ENCODE data around the gene HECTD2.
"Not testable (repeated sequence)": the region's sequence is repeated elsewhere in the genome, so short reads cannot be mapped to it uniquely, and the experiment has no call there.

HECTD2 gene

GRCh38 chr10:91416339-91416855, 6.3 kb downstream of the HECTD2 start:
- H3K27ac ChIP-seq (ENCODE audit: low read length) = no peak overlapping the region
- no peaks in the 10 kb centered on the region for H3K36me3 ChIP-seq (ENCODE audit: control insufficient read depth in 1 of 2, insufficient read depth in 2 of 2, low read length in 2 of 2)
- no peak overlapping the region for H3K4me3 ChIP-seq (ENCODE audit: low read depth in 1 of 2, low read length in 2 of 2)
- H3K4me1 ChIP-seq (ENCODE audit: control insufficient read depth in 1 of 2, insufficient read depth in 2 of 2, low read length in 2 of 2) = peaks cover 3 to 13% of the 10 kb centered on the region in 2 donors
- H3K27me3 ChIP-seq (ENCODE audit: low read depth, low read length) = no peaks in the 10 kb centered on the region
- no peaks in the 10 kb centered on the region for H3K9me3 ChIP-seq (ENCODE audit: control insufficient read depth in 1 of 2, low read length in 2 of 2)

GRCh38 chr10:91418416-91418815, 8.3 kb downstream of the HECTD2 start:
- no peaks in the 10 kb centered on the region for H3K9me3 ChIP-seq (ENCODE audit: control insufficient read depth in 1 of 2, low read length in 2 of 2)
- H3K36me3 ChIP-seq (ENCODE audit: control insufficient read depth in 1 of 2, insufficient read depth in 2 of 2, low read length in 2 of 2) = no peaks in the 10 kb centered on the region
- no peaks in the 10 kb centered on the region for H3K27me3 ChIP-seq (ENCODE audit: low read depth, low read length)
- no peak overlapping the region for H3K4me3 ChIP-seq (ENCODE audit: low read depth in 1 of 2, low read length in 2 of 2)
- H3K4me1 ChIP-seq (ENCODE audit: control insufficient read depth in 1 of 2, insufficient read depth in 2 of 2, low read length in 2 of 2) = peaks cover 3 to 13% of the 10 kb centered on the region in 2 donors
- no peak overlapping the region for H3K27ac ChIP-seq (ENCODE audit: low read length)

GRCh38 chr10:91420868-91421267, 10.7 kb downstream of the HECTD2 start:
- H3K4me3 ChIP-seq (ENCODE audit: low read depth in 1 of 2, low read length in 2 of 2) = no peak overlapping the region
- no peaks in the 10 kb centered on the region for H3K9me3 ChIP-seq (ENCODE audit: control insufficient read depth in 1 of 2, low read length in 2 of 2)
- H3K27me3 ChIP-seq (ENCODE audit: low read depth, low read length) = no peaks in the 10 kb centered on the region
- H3K36me3 ChIP-seq (ENCODE audit: control insufficient read depth in 1 of 2, insufficient read depth in 2 of 2, low read length in 2 of 2) = no peaks in the 10 kb centered on the region
- H3K27ac ChIP-seq (ENCODE audit: low read length) = no peak overlapping the region
- peaks cover 3 to 7% of the 10 kb centered on the region in 2 donors for H3K4me1 ChIP-seq (ENCODE audit: control insufficient read depth in 1 of 2, insufficient read depth in 2 of 2, low read length in 2 of 2)

- Histone ChIP-seq H3K4me3 (ENCODE audit: low read depth in 1 of 2, low read length in 2 of 2) (no peak overlapping the region), H3K4me1 (ENCODE audit: control insufficient read depth in 1 of 2, insufficient read depth in 2 of 2, low read length in 2 of 2) (no peaks in the 10 kb centered on the region), H3K9me3 (ENCODE audit: control insufficient read depth in 1 of 2, low read length in 2 of 2) (no peaks in the 10 kb centered on the region), H3K36me3 (ENCODE audit: control insufficient read depth in 1 of 2, insufficient read depth in 2 of 2, low read length in 2 of 2) (no peaks in the 10 kb centered on the region), H3K27me3 (ENCODE audit: low read depth, low read length) (no peaks in the 10 kb centered on the region), H3K27ac (ENCODE audit: low read length) (no peak overlapping the region)
Observed at GRCh38 chr10:91422915-91423314, 12.8 kb downstream of the HECTD2 start.

GRCh38 chr10:91424016-91424415, 13.9 kb downstream of the HECTD2 start:
- H3K27ac ChIP-seq (ENCODE audit: low read length) = no peak overlapping the region
- H3K36me3 ChIP-seq (ENCODE audit: control insufficient read depth in 1 of 2, insufficient read depth in 2 of 2, low read length in 2 of 2) = no peaks in the 10 kb centered on the region
- H3K27me3 ChIP-seq (ENCODE audit: low read depth, low read length) = no peaks in the 10 kb centered on the region
- no peaks in the 10 kb centered on the region for H3K4me1 ChIP-seq (ENCODE audit: control insufficient read depth in 1 of 2, insufficient read depth in 2 of 2, low read length in 2 of 2)
- H3K9me3 ChIP-seq (ENCODE audit: control insufficient read depth in 1 of 2, low read length in 2 of 2) = no peaks in the 10 kb centered on the region
- no peak overlapping the region for H3K4me3 ChIP-seq (ENCODE audit: low read depth in 1 of 2, low read length in 2 of 2)

GRCh38 chr10:91432175-91432574, 22.0 kb downstream of the HECTD2 start:
- Histone ChIP-seq H3K4me3 (ENCODE audit: low read depth in 1 of 2, low read length in 2 of 2) (no peak overlapping the region), H3K27me3 (ENCODE audit: low read depth, low read length) (no peaks in the 10 kb centered on the region), H3K9me3 (ENCODE audit: control insufficient read depth in 1 of 2, low read length in 2 of 2) (no peaks in the 10 kb centered on the region), H3K27ac (ENCODE audit: low read length) (no peak overlapping the region), H3K36me3 (ENCODE audit: control insufficient read depth in 1 of 2, insufficient read depth in 2 of 2, low read length in 2 of 2) (peaks cover 6 to 8% of the 10 kb centered on the region in 2 donors), H3K4me1 (ENCODE audit: control insufficient read depth in 1 of 2, insufficient read depth in 2 of 2, low read length in 2 of 2) (no peaks in the 10 kb centered on the region)

- H3K4me3 ChIP-seq (ENCODE audit: low read depth in 1 of 2, low read length in 2 of 2) = no peak overlapping the region
- H3K9me3 ChIP-seq (ENCODE audit: control insufficient read depth in 1 of 2, low read length in 2 of 2) = no peaks in the 10 kb centered on the region
- peaks cover 6 to 8% of the 10 kb centered on the region in 2 donors for H3K36me3 ChIP-seq (ENCODE audit: control insufficient read depth in 1 of 2, insufficient read depth in 2 of 2, low read length in 2 of 2)
- H3K4me1 ChIP-seq (ENCODE audit: control insufficient read depth in 1 of 2, insufficient read depth in 2 of 2, low read length in 2 of 2) = no peaks in the 10 kb centered on the region
- H3K27ac ChIP-seq (ENCODE audit: low read length) = no peak overlapping the region
- H3K27me3 ChIP-seq (ENCODE audit: low read depth, low read length) = no peaks in the 10 kb centered on the region
Observed at GRCh38 chr10:91433620-91434019, 23.5 kb downstream of the HECTD2 start.

- H3K4me3 ChIP-seq (ENCODE audit: low read depth in 1 of 2, low read length in 2 of 2) = no peak overlapping the region
- peaks cover 6 to 8% of the 10 kb centered on the region in 2 donors for H3K36me3 ChIP-seq (ENCODE audit: control insufficient read depth in 1 of 2, insufficient read depth in 2 of 2, low read length in 2 of 2)
Observed at GRCh38 chr10:91434041-91434440, 23.9 kb downstream of the HECTD2 start.

GRCh38 chr10:91435241-91435640, 25.1 kb downstream of the HECTD2 start:
- Histone ChIP-seq H3K9me3 (ENCODE audit: control insufficient read depth in 1 of 2, low read length in 2 of 2) (no peaks in the 10 kb centered on the region), H3K4me1 (ENCODE audit: control insufficient read depth in 1 of 2, insufficient read depth in 2 of 2, low read length in 2 of 2) (no peaks in the 10 kb centered on the region), H3K27me3 (ENCODE audit: low read depth, low read length) (no peaks in the 10 kb centered on the region), H3K36me3 (ENCODE audit: control insufficient read depth in 1 of 2, insufficient read depth in 2 of 2, low read length in 2 of 2) (peaks cover 6 to 8% of the 10 kb centered on the region in 2 donors), H3K4me3 (ENCODE audit: low read depth in 1 of 2, low read length in 2 of 2) (no peak overlapping the region), H3K27ac (ENCODE audit: low read length) (no peak overlapping the region)

More at GRCh38 chr10:91434041-91434440, 23.9 kb downstream of the HECTD2 start:
- Histone ChIP-seq H3K4me1 (ENCODE audit: control insufficient read depth in 1 of 2, insufficient read depth in 2 of 2, low read length in 2 of 2) (no peaks in the 10 kb centered on the region), H3K27ac (ENCODE audit: low read length) (no peak overlapping the region), H3K9me3 (ENCODE audit: control insufficient read depth in 1 of 2, low read length in 2 of 2) (no peaks in the 10 kb centered on the region), H3K27me3 (ENCODE audit: low read depth, low read length) (no peaks in the 10 kb centered on the region)

GRCh38 chr10:91438228-91438627, 28.1 kb downstream of the HECTD2 start:
- not testable (repeated sequence) for H3K4me1 ChIP-seq (ENCODE audit: control insufficient read depth in 1 of 2, insufficient read depth in 2 of 2, low read length in 2 of 2); H3K27me3 ChIP-seq (ENCODE audit: low read depth, low read length); H3K27ac ChIP-seq (ENCODE audit: low read length); H3K36me3 ChIP-seq (ENCODE audit: control insufficient read depth in 1 of 2, insufficient read depth in 2 of 2, low read length in 2 of 2); H3K9me3 ChIP-seq (ENCODE audit: control insufficient read depth in 1 of 2, low read length in 2 of 2); H3K4me3 ChIP-seq (ENCODE audit: low read depth in 1 of 2, low read length in 2 of 2)

GRCh38 chr10:91444211-91445182, 34.4 kb downstream of the HECTD2 start:
- Histone ChIP-seq H3K36me3 (ENCODE audit: control insufficient read depth in 1 of 2, insufficient read depth in 2 of 2, low read length in 2 of 2) (peaks cover 0 to 4% of the 10 kb centered on the region in 2 donors), H3K4me3 (ENCODE audit: low read depth in 1 of 2, low read length in 2 of 2) (no peak overlapping the region), H3K9me3 (ENCODE audit: control insufficient read depth in 1 of 2, low read length in 2 of 2) (no peaks in the 10 kb centered on the region), H3K27ac (ENCODE audit: low read length) (no peak overlapping the region), H3K27me3 (ENCODE audit: low read depth, low read length) (no peaks in the 10 kb centered on the region), H3K4me1 (ENCODE audit: control insufficient read depth in 1 of 2, insufficient read depth in 2 of 2, low read length in 2 of 2) (peaks cover 0 to 6% of the 10 kb centered on the region in 2 donors)
